Mesodermal cell (in vitro differentiated cells): Measurements from ENCODE around the gene HLA-DRB5.
"Not testable (repeated sequence)": the region's sequence is repeated elsewhere in the genome, so short reads cannot be mapped to it uniquely, and the experiment has no call there.

Experiments used
- H3K27ac ChIP-seq: 2 replicates; pipeline ENCODE4 v1.7.0; 2013; ENCODE audit warnings: mild to moderate bottlenecking, low read depth, low read length, moderate library complexity; ENCODE audit not compliant: severe bottlenecking
- H3K36me3 ChIP-seq: 2 replicates; pipeline ENCODE4 v1.7.1; 2013; ENCODE audit warnings: mild to moderate bottlenecking, low read length, moderate library complexity; ENCODE audit not compliant: control insufficient read depth, insufficient read depth
- H3K4me1 ChIP-seq: one replicate; pipeline ENCODE4 v1.7.1; 2013; ENCODE audit warnings: mild to moderate bottlenecking, low read length; ENCODE audit not compliant: insufficient read depth, control insufficient read depth, poor library complexity, severe bottlenecking
- H3K4me3 ChIP-seq: 2 replicates; pipeline ENCODE4 v1.7.0; 2013; ENCODE audit warnings: low read length, control low read depth, mild to moderate bottlenecking; ENCODE audit not compliant: insufficient read depth, poor library complexity, severe bottlenecking; ENCODE audit errors: extremely low read depth
- H3K9me3 ChIP-seq: 2 replicates; pipeline ENCODE4 v1.7.1; 2013; ENCODE audit warnings: mild to moderate bottlenecking, low read length, moderate library complexity; ENCODE audit not compliant: control insufficient read depth
- WGBS, 2 experiments: methylation state at CpG; one replicate each; pipeline ENCODE4 v1.1.5; 2013; ENCODE audit warnings: missing lambda C conversion rate in 2 of 2; ENCODE audit not compliant: insufficient coverage in 2 of 2; 5-methylcytosine and 5-hydroxymethylcytosine counted together

The HLA-DRB5 gene

GRCh38 chr6:32492351-32492750, 37.7 kb downstream of the HLA-DRB5 start:
- no peak overlapping the region for H3K27ac ChIP-seq
- H3K9me3 ChIP-seq: no peaks in the 10 kb centered on the region
- no peaks in the 10 kb centered on the region for H3K36me3 ChIP-seq
- H3K4me1 ChIP-seq: no peaks in the 10 kb centered on the region
- no peak overlapping the region for H3K4me3 ChIP-seq

GRCh38 chr6:32491700-32492099, 38.4 kb downstream of the HLA-DRB5 start:
- no peak overlapping the region for H3K27ac ChIP-seq
- no peaks in the 10 kb centered on the region for H3K36me3 ChIP-seq
- WGBS, 2 experiments: no CpG with 5 or more reads among the region's 1 CpG
- no peaks in the 10 kb centered on the region for H3K4me1 ChIP-seq
- no peaks in the 10 kb centered on the region for H3K9me3 ChIP-seq
- H3K4me3 ChIP-seq: no peak overlapping the region

GRCh38 chr6:32488083-32488482, 42.0 kb downstream of the HLA-DRB5 start:
- 63 to 88% methylated on average over 1 of the region's 1 CpG for WGBS, 2 experiments
- no peaks in the 10 kb centered on the region for H3K4me1 ChIP-seq
- no peak overlapping the region for H3K27ac ChIP-seq
- H3K36me3 ChIP-seq: no peaks in the 10 kb centered on the region
- no peak overlapping the region for H3K4me3 ChIP-seq
- H3K9me3 ChIP-seq: no peaks in the 10 kb centered on the region

- Histone ChIP-seq H3K27ac (no peak overlapping the region), H3K9me3 (no peaks in the 10 kb centered on the region), H3K4me1 (no peaks in the 10 kb centered on the region), H3K36me3 (no peaks in the 10 kb centered on the region), H3K4me3 (no peak overlapping the region)
- 46 to 53% methylated on average over 2 to 3 of the region's 4 CpGs for WGBS, 2 experiments
These were observed 45.5 kb downstream of the HLA-DRB5 start for GRCh38 chr6:32484614-32484998.

- WGBS, 2 experiments: 72 to 80% methylated on average over 13 to 23 of the region's 26 CpGs
- Histone ChIP-seq H3K4me1 (no peaks in the 10 kb centered on the region), H3K4me3 (no peak overlapping the region), H3K9me3 (no peaks in the 10 kb centered on the region), H3K36me3 (no peaks in the 10 kb centered on the region), H3K27ac (no peak overlapping the region)
These were observed 46.0 kb downstream of the HLA-DRB5 start for GRCh38 chr6:32483968-32484613.

- no peaks in the 10 kb centered on the region for H3K4me1 ChIP-seq
- H3K36me3 ChIP-seq: no peaks in the 10 kb centered on the region
- H3K9me3 ChIP-seq: no peaks in the 10 kb centered on the region
- H3K4me3 ChIP-seq: no peak overlapping the region
- no peak overlapping the region for H3K27ac ChIP-seq
- 73 to 88% methylated on average over 11 of the region's 13 CpGs for WGBS, 2 experiments
These were observed 54.5 kb downstream of the HLA-DRB5 start for GRCh38 chr6:32475392-32476206.

- H3K4me3 ChIP-seq, H3K9me3 ChIP-seq, H3K27ac ChIP-seq, H3K36me3 ChIP-seq, H3K4me1 ChIP-seq: not testable (repeated sequence)
- WGBS, 2 experiments: 75 to 85% methylated on average over 5 of the region's 10 CpGs
These were observed 56.4 kb downstream of the HLA-DRB5 start for GRCh38 chr6:32473376-32474348.

DNA sequence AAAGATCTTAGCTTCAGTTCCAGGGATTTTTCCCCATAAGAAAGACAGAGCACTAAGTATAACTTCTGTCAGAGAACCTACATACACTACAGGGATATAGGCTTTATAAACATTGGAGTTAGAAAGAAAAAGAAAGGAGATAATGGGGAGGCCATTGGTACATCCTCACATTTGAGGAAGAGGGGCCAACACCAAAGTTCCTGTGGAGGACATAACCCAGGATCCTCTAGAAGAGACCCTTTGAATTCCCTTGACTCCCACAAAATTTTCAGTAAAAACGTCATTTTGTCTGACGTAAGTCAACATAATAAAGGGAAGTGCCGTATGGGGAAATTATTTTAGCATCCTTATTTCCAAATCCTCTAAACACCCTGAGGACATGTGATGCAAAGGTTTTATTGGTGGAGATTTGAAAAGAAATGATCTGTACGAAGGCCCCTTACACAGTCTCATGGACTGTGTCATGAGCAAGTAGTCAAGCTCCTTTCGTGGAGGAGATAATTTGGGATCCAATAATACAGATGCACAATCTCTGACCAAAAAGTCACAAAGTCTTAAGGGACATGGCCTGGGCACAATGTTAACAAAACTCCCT, 57.2 kb downstream of the HLA-DRB5 start:
- 92 to 100% methylated on average over 1 to 2 of the region's 5 CpGs for whole genome bisulfite sequencing, 2 experiments
- Histone ChIP-seq H3K4me3 (no peak overlapping the region), H3K9me3 (no peaks in the 10 kb centered on the region), H3K4me1 (no peaks in the 10 kb centered on the region), H3K27ac (no peak overlapping the region), H3K36me3 (no peaks in the 10 kb centered on the region)

DNA sequence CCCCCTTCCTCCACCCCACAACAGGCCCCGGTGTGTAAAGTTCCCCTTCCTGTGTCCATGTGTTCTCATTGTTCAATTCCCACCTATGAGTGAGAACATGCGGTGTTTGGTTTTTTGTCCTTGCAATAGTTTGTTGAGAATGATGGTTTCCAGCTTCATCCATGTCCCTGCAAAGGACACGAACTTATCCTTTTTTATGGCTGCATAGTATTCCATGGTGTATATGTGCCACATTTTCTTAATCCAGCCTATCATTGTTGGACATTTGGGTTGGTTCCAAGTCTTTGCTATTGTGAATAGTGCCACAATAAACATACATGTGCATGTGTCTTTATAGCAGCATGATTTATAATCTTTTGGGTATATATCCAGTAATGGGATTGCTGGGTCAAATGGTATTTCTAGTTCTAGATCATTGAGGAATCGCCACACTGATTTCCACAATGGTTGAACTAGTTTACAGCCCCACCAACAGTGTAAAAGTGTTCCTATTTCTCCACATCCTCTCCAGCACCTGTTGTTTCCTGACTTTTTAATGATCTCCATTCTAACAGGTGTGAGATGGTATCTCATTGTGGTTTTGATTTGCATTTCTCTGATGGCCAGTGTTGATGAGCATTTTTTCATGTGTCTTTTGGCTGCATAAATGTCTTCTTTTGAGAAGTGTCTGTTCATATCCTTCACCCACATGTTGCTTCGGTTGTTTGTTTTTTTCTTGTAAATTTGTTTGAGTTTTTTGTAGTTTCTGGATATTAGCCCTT, 62.2 kb downstream of the HLA-DRB5 start:
- H3K9me3 ChIP-seq, H3K4me1 ChIP-seq, H3K27ac ChIP-seq, H3K36me3 ChIP-seq, H3K4me3 ChIP-seq: not testable (repeated sequence)
- WGBS, 2 experiments: no CpG with 5 or more reads among the region's 5 CpGs
